ENCODE results near the gene CARD14.

Gene CARD14

DNA sequence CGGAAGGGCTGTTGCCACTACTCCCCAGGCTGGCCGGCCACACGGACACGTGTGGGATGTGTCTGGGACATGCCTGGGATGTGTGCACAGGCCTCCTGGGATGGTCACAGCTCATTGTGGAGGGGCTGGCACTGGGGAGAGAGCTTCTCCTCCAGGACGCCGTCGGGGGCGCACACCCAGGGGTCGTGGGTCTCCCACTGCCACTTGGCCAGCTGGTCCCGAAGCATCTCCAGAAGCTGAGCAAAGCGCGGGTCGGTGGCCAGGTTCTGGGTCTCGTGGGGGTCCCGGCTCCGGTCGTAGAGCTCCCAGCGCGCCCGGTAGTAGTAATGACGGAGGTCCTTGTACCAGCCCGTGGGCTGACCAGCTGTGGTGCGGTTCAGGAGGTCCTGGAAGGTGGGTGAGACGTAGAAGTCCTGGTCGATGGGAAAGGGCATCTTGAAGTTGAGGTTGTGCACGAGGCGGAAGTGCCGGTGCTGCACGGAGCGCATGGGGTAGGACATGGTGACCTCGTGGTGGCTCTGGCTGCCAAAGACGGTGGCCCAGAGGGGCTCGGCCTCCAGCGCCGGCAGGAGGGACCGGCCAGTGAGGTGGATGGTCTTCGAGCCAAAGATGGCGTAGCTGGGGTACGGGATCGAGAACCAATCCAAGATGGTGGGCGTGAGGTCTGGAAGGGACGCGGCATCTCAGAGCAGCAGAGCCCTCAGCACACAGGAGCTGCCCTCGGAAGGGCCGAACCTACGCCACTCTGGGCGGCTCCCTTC, 40.7 kb downstream of the CARD14 start:
- no peak for DNase-seq (ENCODE audit: low read depth in 2 of 2)

DNA sequence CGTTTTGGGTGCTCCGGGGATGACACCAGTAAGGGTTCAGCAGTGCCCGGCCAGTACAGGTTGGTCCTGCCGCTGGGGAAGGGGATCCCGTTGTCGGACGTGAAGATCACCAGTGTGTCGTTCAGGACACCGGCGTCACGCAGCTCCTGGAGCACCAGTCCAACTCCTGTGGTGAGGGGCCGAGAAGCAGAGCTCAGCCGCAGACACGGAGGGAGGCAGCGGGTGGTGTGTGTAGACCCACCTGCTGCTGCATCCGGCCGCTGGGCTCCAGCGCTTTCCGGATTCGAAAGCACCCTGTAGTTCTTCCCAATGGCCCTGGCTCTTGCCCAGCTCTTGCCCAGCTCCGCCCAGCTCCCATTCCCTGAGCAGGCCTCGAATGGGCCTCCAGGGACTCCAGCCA, 42.3 kb downstream of the CARD14 start:
- DNase-seq (ENCODE audit: low read depth in 2 of 2): no peak

- DNase-seq (ENCODE audit: low read depth in 2 of 2): no peak
Measured at GRCh38 chr17:80212511-80212910, 42.7 kb downstream of the CARD14 start.

DNA sequence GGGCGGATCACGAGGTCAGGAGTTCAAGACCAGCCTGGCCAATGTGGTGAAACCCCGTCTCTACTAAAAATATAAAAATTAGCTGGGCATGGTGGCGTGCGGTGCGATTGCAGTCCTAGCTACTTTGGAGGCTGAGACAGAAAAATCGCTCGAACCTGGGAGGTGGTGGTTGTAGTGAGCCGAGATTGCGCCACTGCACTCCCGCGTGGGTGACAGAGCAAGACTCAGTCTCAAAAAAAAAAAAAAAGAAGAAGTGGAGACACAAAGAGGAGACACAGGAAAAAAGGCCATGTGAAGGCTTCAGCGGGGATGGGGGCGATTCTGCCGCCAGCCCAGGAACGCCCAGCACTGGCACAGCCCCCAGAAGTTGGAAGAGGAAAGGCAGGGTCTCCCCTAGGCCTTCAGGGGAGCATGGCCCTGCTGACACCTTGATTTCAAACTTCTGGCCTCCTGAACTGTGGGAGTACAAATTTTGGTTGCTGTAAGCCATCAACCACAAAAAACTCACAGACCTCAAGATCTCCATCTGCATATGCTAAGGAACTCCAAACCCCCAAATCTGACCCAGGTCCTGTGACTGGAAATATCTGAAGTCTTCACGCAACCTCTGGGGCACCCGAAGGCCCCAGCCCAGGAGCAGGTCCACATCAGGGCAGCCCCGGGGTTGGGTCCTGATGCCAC, 43.3 kb downstream of the CARD14 start:
- DNase-seq (ENCODE audit: low read depth in 2 of 2): no peak

DNA sequence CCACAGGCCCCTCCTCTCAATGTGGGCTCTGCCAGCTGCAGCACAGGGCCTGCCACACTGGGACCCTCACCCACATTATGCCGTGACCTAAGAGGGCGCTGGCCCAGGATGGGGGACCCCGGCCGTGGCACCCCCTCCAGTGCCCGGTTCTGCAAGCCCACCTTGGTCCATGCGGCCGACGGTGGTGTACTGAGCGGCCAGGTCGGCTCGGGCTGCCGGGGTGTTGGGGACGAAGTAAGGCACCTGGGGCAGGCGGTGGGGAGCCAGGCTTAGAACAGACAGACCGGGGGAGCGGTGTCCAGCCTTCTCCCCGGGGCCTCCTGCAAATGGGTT, 43.8 kb downstream of the CARD14 start:
- DNase-seq (ENCODE audit: low read depth in 2 of 2): no peak

DNA sequence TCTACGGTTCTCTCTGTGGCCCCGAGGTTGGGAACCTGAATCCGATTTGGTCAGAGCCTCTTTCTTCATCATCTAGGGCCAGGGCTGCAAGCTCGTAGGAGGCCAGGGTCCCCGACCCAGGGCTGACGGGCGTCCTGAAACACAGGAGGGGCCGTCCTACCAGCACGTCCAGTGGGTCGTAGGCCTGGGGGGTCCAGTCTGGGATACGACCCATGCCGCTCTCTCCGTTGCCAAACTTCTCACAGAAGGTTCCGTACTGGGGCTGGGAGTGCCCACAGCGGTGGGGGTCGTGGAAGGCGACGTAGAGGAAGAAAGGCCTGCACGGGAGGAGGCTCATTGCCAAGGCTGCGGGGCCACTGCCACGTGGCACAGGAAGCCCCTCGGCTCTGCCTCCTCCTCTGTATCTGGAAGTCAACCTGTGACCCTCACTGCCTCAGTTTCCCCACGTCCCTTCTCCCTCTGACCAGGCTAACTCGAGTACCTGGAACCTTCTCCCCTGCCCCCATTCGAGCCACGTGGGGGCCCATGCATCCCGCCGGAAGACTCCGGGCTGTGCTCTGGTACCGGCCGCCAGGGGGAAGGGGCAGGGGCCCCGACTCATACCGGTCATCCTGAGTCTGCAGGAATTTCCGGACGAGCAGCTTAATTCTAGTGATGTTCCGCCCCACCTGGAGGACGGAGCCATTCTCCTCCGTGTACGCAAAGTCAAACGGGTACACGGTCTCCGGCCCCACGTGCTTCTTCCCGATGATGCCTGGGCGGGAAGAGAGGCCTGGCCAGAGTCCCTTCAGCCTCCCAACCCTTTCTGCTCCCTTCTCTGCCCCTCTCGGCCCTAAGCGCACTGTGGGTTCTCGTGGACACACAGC, 44.4 kb downstream of the CARD14 start:
- no peak for DNase-seq (ENCODE audit: low read depth in 2 of 2)

- no peak for DNase-seq (ENCODE audit: low read depth in 2 of 2)
Measured at GRCh38 chr17:80214878-80215210, 45.0 kb downstream of the CARD14 start.

DNA sequence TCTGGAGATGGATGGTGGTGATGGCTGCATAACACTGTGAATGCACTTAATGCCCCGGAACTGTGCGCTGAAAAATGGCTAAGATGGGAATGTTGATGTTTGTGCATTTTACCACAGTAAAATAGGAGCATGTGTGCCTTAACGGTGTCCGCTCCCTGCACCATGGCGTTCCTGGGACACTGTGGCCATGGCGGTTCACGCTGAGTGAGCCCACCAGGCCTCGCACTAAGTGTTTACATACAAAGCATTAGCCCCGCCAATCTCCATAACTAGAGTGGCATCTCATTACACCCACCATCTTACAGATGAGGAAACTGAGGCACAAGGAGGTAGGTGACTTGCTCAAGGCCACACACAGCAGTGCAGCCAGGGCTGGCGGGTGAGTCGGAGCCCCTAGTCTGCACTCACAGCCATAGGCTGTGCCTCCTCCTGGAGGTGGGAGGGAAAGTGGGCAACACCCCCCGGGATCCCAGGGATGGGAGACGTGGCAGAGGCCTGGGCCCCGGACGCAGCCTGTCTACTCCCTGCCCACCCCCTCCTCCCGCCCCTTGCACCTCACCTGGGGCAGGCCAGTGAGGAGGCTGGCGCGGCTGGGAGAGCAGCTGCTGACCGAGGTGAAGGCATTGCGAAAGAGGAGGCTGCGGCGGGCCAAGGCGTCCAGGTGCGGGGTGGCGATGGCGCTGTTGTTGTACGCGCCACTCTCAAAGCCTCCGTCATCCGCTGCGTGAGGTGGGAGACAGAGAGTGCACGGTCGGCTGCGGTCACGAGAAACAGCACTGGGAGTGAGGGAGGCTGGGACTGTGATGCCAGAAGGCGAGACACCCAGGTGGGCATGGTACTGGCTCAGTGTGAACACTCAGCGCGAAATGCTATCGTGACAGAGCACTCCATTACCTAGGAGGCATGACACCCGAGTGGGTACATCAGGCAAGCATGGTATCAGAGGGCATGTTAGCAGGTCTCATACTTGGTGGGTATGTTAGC, 46.9 kb downstream of the CARD14 start:
- DNase-seq (ENCODE audit: low read depth in 2 of 2): no peak

DNA sequence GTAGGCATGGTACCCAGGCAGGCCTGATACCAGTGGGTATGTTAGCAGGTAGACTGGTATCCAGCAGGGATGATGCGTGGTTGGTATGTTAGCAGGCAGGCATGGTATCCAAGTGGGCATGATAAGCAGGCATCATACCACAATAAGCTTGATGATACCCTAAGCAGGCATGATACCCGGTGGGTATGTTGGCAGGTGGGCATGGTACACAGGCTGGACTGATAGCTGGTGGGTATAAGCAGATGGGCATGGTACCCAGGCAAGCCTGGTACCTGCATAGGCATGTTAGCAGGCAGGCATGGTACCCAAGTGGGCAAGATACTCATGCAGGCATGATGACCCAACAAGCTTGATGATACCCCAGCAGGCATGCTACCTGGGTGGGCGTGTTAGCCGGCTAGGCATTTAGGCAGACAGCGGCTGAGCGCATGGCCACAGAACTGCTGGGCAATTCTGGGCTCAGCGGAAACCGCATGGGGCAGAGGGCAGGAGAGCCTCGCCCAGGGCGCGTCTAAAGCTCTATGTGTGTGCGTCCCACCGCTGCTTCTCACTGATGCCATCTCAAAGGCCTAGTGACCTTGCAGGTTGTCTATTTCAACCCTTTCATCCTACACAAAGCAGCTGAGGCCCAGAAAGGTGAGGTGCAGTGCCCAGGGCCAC, 48.0 kb downstream of the CARD14 start:
- no peak for DNase-seq (ENCODE audit: low read depth in 2 of 2)

GRCh38 chr17:80218391-80218790, 48.6 kb downstream of the CARD14 start:
- DNase-seq (ENCODE audit: low read depth in 2 of 2): no peak

- peak; percentile 83 to 91 for DNase-seq (ENCODE audit: low read depth in 2 of 2)
Measured at GRCh38 chr17:80219013-80219762, 49.4 kb downstream of the CARD14 start.

GRCh38 chr17:80219763-80220053, 49.9 kb downstream of the CARD14 start:
- no peak for DNase-seq (ENCODE audit: low read depth in 2 of 2)

- DNase-seq (ENCODE audit: low read depth in 2 of 2): peak; percentile 22 to 66
Measured at GRCh38 chr17:80220054-80220735, 50.4 kb downstream of the CARD14 start, which contains the start of the genes SGSH and SLC26A11. Gene SGSH (minus strand): TSS chr17:80220333. CDS start chr17:80220313, 20 bp downstream. Gene SLC26A11 (plus strand): TSS chr17:80220427. CDS start chr17:80221561, 1,134 bp downstream.

- peak in 1 of 2 donors; percentile 15 for DNase-seq (ENCODE audit: low read depth in 2 of 2)
Measured at GRCh38 chr17:80220736-80221215, 50.9 kb downstream of the CARD14 start.

- no peak for DNase-seq (ENCODE audit: low read depth in 2 of 2)
Measured at GRCh38 chr17:80221351-80222105, 51.7 kb downstream of the CARD14 start.

DNA sequence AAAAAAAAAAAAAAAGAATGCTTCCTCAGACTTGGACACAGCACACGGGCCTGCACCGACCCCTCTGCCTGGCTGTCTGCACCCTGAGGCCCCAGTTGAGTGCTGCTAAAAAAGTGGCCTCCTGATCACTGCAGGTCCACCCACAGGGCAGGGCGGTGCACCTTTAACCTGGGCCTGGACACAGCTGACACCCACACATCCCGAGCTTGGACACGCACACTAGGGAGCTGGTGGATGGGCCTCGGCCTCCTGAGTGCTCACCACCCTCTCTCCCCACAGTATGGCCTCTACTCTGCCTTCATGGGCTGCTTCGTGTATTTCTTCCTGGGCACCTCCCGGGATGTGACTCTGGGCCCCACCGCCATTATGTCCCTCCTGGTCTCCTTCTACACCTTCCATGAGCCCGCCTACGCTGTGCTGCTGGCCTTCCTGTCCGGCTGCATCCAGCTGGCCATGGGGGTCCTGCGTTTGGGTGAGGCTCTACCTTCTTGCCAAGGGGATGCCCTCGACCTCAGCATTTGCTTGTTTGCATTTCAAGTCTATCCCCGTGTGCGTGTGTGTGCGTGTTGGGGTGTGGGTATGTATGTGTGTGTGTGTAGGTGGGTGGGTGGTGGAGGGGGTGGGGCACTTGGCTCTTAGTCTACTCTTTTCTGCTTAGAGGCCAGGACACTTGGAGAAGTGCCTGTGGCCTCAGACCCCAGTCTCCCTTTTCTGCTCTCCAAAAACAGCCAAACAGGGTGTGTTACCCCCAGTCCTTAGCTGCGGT, 52.7 kb downstream of the CARD14 start:
- no peak for DNase-seq (ENCODE audit: low read depth in 2 of 2)

- DNase-seq (ENCODE audit: low read depth in 2 of 2): no peak
Measured at GRCh38 chr17:80223142-80223815, 53.4 kb downstream of the CARD14 start.
